Glutamatergic neuron (in vitro differentiated cells): ENCODE measurements around the gene GUCY1A1. TPM values are rescaled to one million over a fixed set of nuclear protein-coding genes. Genes with fewer than 3 reads are reported as not detected.

ENCODE experiments used
- DNase-seq: peaks from one replicate; pipeline ENCODE4 v3.0.0; 2022
- H3K27ac Mint-ChIP-seq: one replicate; pipeline ENCODE4 v1.8.0; 2020; ENCODE audit warnings: mild to moderate bottlenecking, mixed read lengths, inconsistent platforms; ENCODE audit not compliant: unreplicated experiment
- H3K27me3 Mint-ChIP-seq: one replicate; pipeline ENCODE4 v1.8.0; 2020; ENCODE audit warnings: mild to moderate bottlenecking, moderate library complexity, mixed read lengths, inconsistent platforms; ENCODE audit not compliant: unreplicated experiment
- H3K36me3 Mint-ChIP-seq: one replicate; pipeline ENCODE4 v1.8.0; 2020; ENCODE audit warnings: mild to moderate bottlenecking, mixed read lengths, inconsistent platforms; ENCODE audit not compliant: unreplicated experiment
- H3K4me1 Mint-ChIP-seq: one replicate; pipeline ENCODE4 v1.8.0; 2020; ENCODE audit warnings: mild to moderate bottlenecking, low read depth, mixed read lengths, inconsistent platforms; ENCODE audit not compliant: unreplicated experiment
- H3K4me3 Mint-ChIP-seq: one replicate; pipeline ENCODE4 v1.8.0; 2020; ENCODE audit warnings: mild to moderate bottlenecking, mixed read lengths, inconsistent platforms; ENCODE audit not compliant: unreplicated experiment
- H3K9me3 Mint-ChIP-seq: one replicate; pipeline ENCODE4 v1.8.0; 2020; ENCODE audit warnings: mild to moderate bottlenecking, moderate library complexity, mixed read lengths, inconsistent platforms; ENCODE audit not compliant: unreplicated experiment
- CTCF ChIP-seq: fragments of 200-600 bp; sonication (generic); IDR thresholded peaks from one replicate; pipeline ENCODE4 v1.5.0; 2021; ENCODE audit not compliant: partially characterized antibody, unreplicated experiment
- total RNA-seq: library from RNA; stranded (reverse); fragmentation: NEBNext Ultra II Directional; extraction: Animal tissue kit (Norgen Biotek cat#: 25700); gene quantifications from one replicate; pipeline ENCODE4 v1.2.1, GENCODE V29; 2021; ENCODE audit not compliant: unreplicated experiment

GUCY1A1 gene
- total RNA-seq, 1 donor from 2014 or later = not detected

GRCh38 chr4:155712846-155713245 is 46.2 kb downstream of the GUCY1A1 start:
- DNase-seq = no peak
- Mint-ChIP-seq H3K4me1 (no peaks in the 10 kb centered on the region), H3K36me3 (no peaks in the 10 kb centered on the region), H3K9me3 (no peaks in the 10 kb centered on the region), H3K4me3 (no peak overlapping the region), H3K27me3 (no peaks in the 10 kb centered on the region), H3K27ac (no peak overlapping the region)
- no peak for TF ChIP-seq CTCF

DNA sequence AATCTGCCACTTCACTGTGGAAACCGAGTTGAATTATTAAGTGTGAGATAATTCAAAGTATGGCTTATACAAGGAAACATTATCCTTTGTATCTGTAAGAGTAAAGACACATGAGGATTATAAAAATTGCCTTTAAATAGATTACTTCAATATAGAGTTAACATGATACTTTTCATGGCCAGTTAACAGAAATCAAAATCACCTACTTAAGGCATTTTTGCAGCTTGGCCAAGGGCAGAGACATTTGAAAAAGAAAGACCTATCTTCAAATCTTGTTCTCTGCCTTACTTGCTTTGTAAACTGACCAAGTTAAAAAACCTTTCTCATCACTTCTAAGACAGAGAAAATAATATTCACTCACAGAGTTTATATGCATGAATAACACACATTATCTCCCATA is 47.3 kb downstream of the GUCY1A1 start:
- H3K4me1 Mint-ChIP-seq = no peaks in the 10 kb centered on the region
- no peaks in the 10 kb centered on the region for H3K9me3 Mint-ChIP-seq
- no peak for DNase-seq
- TF ChIP-seq CTCF = no peak
- no peaks in the 10 kb centered on the region for H3K27me3 Mint-ChIP-seq
- no peak overlapping the region for H3K27ac Mint-ChIP-seq
- no peak overlapping the region for H3K4me3 Mint-ChIP-seq
- no peaks in the 10 kb centered on the region for H3K36me3 Mint-ChIP-seq

- H3K27ac Mint-ChIP-seq = no peak overlapping the region
- no peak overlapping the region for H3K4me3 Mint-ChIP-seq
- TF ChIP-seq CTCF = no peak
- H3K4me1 Mint-ChIP-seq = no peaks in the 10 kb centered on the region
- H3K36me3 Mint-ChIP-seq = no peaks in the 10 kb centered on the region
- H3K27me3 Mint-ChIP-seq = no peaks in the 10 kb centered on the region
- no peaks in the 10 kb centered on the region for H3K9me3 Mint-ChIP-seq
- no peak for DNase-seq
Observed at GRCh38 chr4:155722336-155722735, 55.7 kb downstream of the GUCY1A1 start.

- no peaks in the 10 kb centered on the region for H3K36me3 Mint-ChIP-seq
- H3K4me3 Mint-ChIP-seq = no peak overlapping the region
- H3K4me1 Mint-ChIP-seq = no peaks in the 10 kb centered on the region
- H3K27me3 Mint-ChIP-seq = no peaks in the 10 kb centered on the region
- no peak for DNase-seq
- H3K27ac Mint-ChIP-seq = no peak overlapping the region
- H3K9me3 Mint-ChIP-seq = no peaks in the 10 kb centered on the region
- no peak for TF ChIP-seq CTCF
Observed at GRCh38 chr4:155722816-155723499, 56.3 kb downstream of the GUCY1A1 start.

- no peak overlapping the region for H3K27ac Mint-ChIP-seq
Observed at GRCh38 chr4:155724731-155725130, 58.1 kb downstream of the GUCY1A1 start.

More at GRCh38 chr4:155724731-155725130, 58.1 kb downstream of the GUCY1A1 start:
- Mint-ChIP-seq H3K27me3 (no peaks in the 10 kb centered on the region), H3K9me3 (no peaks in the 10 kb centered on the region), H3K36me3 (no peaks in the 10 kb centered on the region), H3K4me3 (no peak overlapping the region), H3K4me1 (no peaks in the 10 kb centered on the region)
- TF ChIP-seq CTCF = no peak
- DNase-seq = no peak
